DND-41 (cell line): ENCODE results near the gene NTM.

Experiments
- EZH2 ChIP-seq: IDR thresholded peaks from 3 replicates; pipeline ENCODE4 v1.6.1; 2012; ENCODE audit warnings: borderline replicate concordance, low read depth, mild to moderate bottlenecking, moderate library complexity, low read length, inconsistent platforms; ENCODE audit not compliant: severe bottlenecking
- TF ChIP-seq, protein P1 (sequence below): IDR thresholded peaks from 2 replicates; pipeline ENCODE4 v1.5.1; 2012; ENCODE audit warnings: borderline replicate concordance, low read length, moderate library complexity, mild to moderate bottlenecking; ENCODE audit not compliant: poor library complexity, severe bottlenecking; ENCODE audit errors: extremely low read depth

DNA sequence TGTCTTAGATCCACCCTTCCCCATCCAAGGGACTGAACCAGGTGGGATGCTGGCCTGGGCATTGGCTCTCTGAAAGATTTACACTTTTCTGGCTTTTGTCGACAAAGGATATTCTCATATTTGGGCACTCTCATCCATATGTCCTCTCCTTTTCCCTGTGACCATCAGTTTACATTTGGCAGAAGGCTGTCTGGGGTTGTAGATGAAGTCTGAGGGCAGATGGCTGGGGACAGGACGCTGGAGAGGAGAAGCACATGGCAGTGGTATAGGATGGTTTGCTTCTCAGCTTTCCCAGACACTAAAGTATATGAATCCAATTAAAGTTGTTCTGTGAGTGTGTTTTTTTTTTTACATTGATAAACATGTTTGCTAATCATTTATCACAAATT is 757.5 kb downstream of the NTM start:
- TF ChIP-seq, protein P1, sequence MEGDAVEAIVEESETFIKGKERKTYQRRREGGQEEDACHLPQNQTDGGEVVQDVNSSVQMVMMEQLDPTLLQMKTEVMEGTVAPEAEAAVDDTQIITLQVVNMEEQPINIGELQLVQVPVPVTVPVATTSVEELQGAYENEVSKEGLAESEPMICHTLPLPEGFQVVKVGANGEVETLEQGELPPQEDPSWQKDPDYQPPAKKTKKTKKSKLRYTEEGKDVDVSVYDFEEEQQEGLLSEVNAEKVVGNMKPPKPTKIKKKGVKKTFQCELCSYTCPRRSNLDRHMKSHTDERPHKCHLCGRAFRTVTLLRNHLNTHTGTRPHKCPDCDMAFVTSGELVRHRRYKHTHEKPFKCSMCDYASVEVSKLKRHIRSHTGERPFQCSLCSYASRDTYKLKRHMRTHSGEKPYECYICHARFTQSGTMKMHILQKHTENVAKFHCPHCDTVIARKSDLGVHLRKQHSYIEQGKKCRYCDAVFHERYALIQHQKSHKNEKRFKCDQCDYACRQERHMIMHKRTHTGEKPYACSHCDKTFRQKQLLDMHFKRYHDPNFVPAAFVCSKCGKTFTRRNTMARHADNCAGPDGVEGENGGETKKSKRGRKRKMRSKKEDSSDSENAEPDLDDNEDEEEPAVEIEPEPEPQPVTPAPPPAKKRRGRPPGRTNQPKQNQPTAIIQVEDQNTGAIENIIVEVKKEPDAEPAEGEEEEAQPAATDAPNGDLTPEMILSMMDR, result no peak
- TF ChIP-seq EZH2, result no peak
